ENCODE results near the gene RPE.
A peak's percentile ranks its signal among the peaks of the same experiment; 100 is the strongest.

The RPE gene

DNA sequence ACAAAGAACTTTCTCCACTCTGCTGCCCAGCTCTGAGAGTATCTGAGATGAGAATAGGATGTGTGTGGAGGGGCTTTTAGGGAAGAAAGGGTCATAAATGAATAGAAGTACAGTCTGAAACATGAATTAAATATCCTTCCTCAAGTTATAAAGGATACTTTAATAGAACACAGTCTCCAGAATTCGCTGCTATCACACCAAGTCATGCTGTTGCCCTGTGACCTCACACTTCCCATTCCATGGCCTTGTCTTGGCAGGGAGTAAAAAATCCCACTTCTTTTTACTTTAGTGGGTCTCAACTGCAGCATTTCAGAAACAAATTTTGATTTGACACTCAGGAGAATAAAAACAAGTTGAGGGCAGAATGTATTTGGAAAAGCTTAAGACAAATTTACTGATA lies 3.8 kb upstream of the RPE start:
- WGBS (ENCODE audit: insufficient coverage): no CpG with 5 or more reads among the region's 1 CpG
- no peaks in the 10 kb centered on the region for H3K36me3 ChIP-seq (ENCODE audit: control insufficient read depth in 4 of 4, insufficient read depth in 4 of 4, low read length in 3 of 4)
- no peaks in the 10 kb centered on the region for H3K27me3 ChIP-seq (replicated peaks in 2 of 5; ENCODE audit: control insufficient read depth in 4 of 5, insufficient read depth in 5 of 5, low read length in 4 of 5)
- ChIA-PET CTCF (interaction anchor here (0.7 to 1.4 kb wide), 3 partner anchors 12 to 22 kb away, joined by 3 read pairs; no protein-coding TSS in a partner anchor), POLR2A (no interaction called here)
- DNase-seq: no peak
- peaks cover 7 to 14% (median 11%) of the 10 kb centered on the region in 4 experiments for H3K4me1 ChIP-seq (ENCODE audit: control extremely low read depth in 1 of 4, control insufficient read depth in 4 of 4, insufficient read depth in 4 of 4, low read length in 3 of 4)
- H3K4me3 ChIP-seq (ENCODE audit: control insufficient read depth in 1 of 7, extremely low read depth in 1 of 7, insufficient read depth in 4 of 7, low read depth in 2 of 7, low read length in 6 of 7): no peak overlapping the region
- H3K27ac ChIP-seq (ENCODE audit: insufficient read depth in 1 of 2, low read depth in 1 of 2, low read length in 2 of 2, poor library complexity in 1 of 2, severe bottlenecking in 2 of 2): no peak overlapping the region
- no peaks in the 10 kb centered on the region for H3K9me3 ChIP-seq (ENCODE audit: control extremely low read depth in 1 of 5, control insufficient read depth in 4 of 5, insufficient read depth in 2 of 5, low read depth in 1 of 5, low read length in 4 of 5)

DNA sequence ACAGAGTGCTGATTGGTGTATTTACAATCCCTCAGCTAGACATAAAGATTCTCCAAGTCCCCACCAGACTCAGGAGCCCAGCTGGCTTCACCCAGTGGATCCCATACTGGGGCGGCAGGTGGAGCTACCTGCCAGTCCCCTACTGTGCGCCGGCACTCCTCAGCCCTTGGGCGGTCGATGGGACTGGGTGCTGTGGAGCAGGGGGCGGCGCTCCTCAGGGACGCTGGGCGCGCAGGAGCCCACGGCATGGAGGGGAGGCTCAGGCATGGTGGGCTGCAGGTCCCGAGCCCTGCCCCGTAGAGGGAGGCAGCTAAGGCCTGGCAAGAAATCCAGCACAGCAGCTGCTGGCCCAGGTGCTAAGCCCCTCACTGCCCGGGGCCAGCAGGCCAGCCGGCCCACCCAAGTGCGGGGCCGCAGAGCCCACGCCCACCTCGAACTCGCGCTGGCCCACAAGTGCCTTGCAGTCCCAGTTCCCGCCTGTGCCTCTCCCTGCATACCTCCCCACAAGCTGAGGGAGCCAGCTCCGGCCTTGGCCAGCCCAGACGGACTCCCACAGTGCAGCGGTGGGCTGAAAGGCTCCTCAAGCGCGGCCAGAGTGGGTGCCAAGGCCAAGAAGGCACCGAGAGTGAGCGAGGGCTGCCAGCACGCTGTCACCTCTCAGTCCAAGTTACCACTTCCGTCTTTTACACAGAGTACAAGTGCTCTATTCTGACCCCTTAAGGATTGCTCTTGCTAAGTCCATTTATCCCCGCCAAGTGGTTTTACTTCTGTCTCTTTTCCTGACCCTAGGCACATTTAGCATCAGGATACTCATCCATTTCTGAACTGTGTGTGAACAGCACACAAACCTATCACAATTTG lies 1.7 kb upstream of the RPE start:
- POLR2A ChIA-PET: no interaction called here
- Histone ChIP-seq H3K27ac (ENCODE audit: insufficient read depth in 1 of 2, low read depth in 1 of 2, low read length in 2 of 2, poor library complexity in 1 of 2, severe bottlenecking in 2 of 2) (no peak overlapping the region), H3K36me3 (ENCODE audit: control insufficient read depth in 4 of 4, insufficient read depth in 4 of 4, low read length in 3 of 4) (peaks cover 0 to 9% (median 1%) of the 10 kb centered on the region in 4 experiments), H3K9me3 (ENCODE audit: control extremely low read depth in 1 of 5, control insufficient read depth in 4 of 5, insufficient read depth in 2 of 5, low read depth in 1 of 5, low read length in 4 of 5) (no peaks in the 10 kb centered on the region), H3K27me3 (replicated peaks in 2 of 5; ENCODE audit: control insufficient read depth in 4 of 5, insufficient read depth in 5 of 5, low read length in 4 of 5) (no peaks in the 10 kb centered on the region), H3K4me3 (ENCODE audit: control insufficient read depth in 1 of 7, extremely low read depth in 1 of 7, insufficient read depth in 4 of 7, low read depth in 2 of 7, low read length in 6 of 7) (no peak overlapping the region), H3K4me1 (ENCODE audit: control extremely low read depth in 1 of 4, control insufficient read depth in 4 of 4, insufficient read depth in 4 of 4, low read length in 3 of 4) (peaks cover 13 to 30% (median 22%) of the 10 kb centered on the region in 4 experiments)
- no peak for DNase-seq
- CTCF ChIA-PET: interaction anchor here (1.1 kb wide), 1 partner anchor 8 kb away, joined by 4 read pairs; no protein-coding TSS in a partner anchor
- WGBS (ENCODE audit: insufficient coverage): 97% methylated on average over 29 of the region's 32 CpGs

DNA sequence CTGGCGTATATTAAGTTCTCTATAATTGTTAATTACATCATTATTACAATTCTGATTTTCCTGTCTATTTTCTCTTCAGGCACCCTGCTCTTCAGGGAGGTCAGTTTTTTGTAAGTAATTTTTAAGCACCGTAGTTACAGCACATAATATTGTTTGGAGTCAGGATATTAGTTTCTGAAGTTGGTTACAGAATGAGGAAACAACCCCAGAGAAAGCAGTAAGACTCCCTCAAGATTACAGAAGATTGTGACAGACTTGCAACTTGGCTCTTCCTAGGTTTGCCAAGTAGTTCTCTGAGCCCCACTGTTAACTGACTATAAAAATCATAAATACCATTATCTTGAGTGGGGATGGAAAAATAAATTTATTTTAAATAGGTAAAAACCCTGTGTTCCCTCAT lies 921 bp downstream of the RPE start:
- peak overlapping the region; percentile 52 to 78 for H3K27ac ChIP-seq (ENCODE audit: insufficient read depth in 1 of 2, low read depth in 1 of 2, low read length in 2 of 2, poor library complexity in 1 of 2, severe bottlenecking in 2 of 2)
- H3K4me3 ChIP-seq (ENCODE audit: control insufficient read depth in 1 of 7, extremely low read depth in 1 of 7, insufficient read depth in 4 of 7, low read depth in 2 of 7, low read length in 6 of 7): peak overlapping the region; percentile 83 to 100 (median 97)
- ChIA-PET POLR2A (no interaction called here), CTCF (interaction anchor here (1.5 kb wide), 2 partner anchors 9 to 196 kb away, joined by 3 read pairs; no protein-coding TSS in a partner anchor)
- no peaks in the 10 kb centered on the region for H3K9me3 ChIP-seq (ENCODE audit: control extremely low read depth in 1 of 5, control insufficient read depth in 4 of 5, insufficient read depth in 2 of 5, low read depth in 1 of 5, low read length in 4 of 5)
- H3K4me1 ChIP-seq (ENCODE audit: control extremely low read depth in 1 of 4, control insufficient read depth in 4 of 4, insufficient read depth in 4 of 4, low read length in 3 of 4): peaks cover 13 to 33% (median 22%) of the 10 kb centered on the region in 4 experiments
- DNase-seq: peak in 2 of 3 donors; percentile 44 to 50
- no CpG with 5 or more reads among the region's 2 CpGs for WGBS (ENCODE audit: insufficient coverage)
- no peaks in the 10 kb centered on the region for H3K27me3 ChIP-seq (replicated peaks in 2 of 5; ENCODE audit: control insufficient read depth in 4 of 5, insufficient read depth in 5 of 5, low read length in 4 of 5)
- peaks cover 2 to 16% (median 8%) of the 10 kb centered on the region in 4 experiments for H3K36me3 ChIP-seq (ENCODE audit: control insufficient read depth in 4 of 4, insufficient read depth in 4 of 4, low read length in 3 of 4)

DNA sequence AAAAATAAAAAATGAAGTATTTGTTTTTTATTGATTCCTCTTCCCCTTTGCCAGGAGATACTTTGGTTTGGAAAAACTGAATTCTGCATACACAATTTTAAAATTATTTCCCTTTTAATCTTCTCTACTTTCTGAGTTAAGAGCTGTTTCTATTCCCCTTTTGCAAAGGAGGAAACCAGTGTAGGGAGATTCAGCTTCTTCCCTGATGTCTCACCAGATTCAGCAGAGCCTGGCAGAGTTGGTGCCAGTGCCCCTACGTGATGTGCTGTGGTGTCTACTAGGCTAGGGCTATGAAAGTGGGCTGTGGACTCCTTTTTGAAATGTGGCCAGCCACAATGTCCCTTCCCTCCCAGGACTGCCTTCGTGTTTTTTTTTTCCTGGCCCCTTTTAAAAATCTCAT lies 2.4 kb downstream of the RPE start:
- no CpG with 5 or more reads among the region's 2 CpGs for WGBS (ENCODE audit: insufficient coverage)
- Histone ChIP-seq H3K4me1 (ENCODE audit: control extremely low read depth in 1 of 4, control insufficient read depth in 4 of 4, insufficient read depth in 4 of 4, low read length in 3 of 4) (peaks cover 13 to 33% (median 22%) of the 10 kb centered on the region in 4 experiments), H3K9me3 (ENCODE audit: control extremely low read depth in 1 of 5, control insufficient read depth in 4 of 5, insufficient read depth in 2 of 5, low read depth in 1 of 5, low read length in 4 of 5) (no peaks in the 10 kb centered on the region), H3K27ac (ENCODE audit: insufficient read depth in 1 of 2, low read depth in 1 of 2, low read length in 2 of 2, poor library complexity in 1 of 2, severe bottlenecking in 2 of 2) (no peak overlapping the region), H3K36me3 (ENCODE audit: control insufficient read depth in 4 of 4, insufficient read depth in 4 of 4, low read length in 3 of 4) (peaks cover 2 to 29% (median 18%) of the 10 kb centered on the region in 4 experiments), H3K4me3 (ENCODE audit: control insufficient read depth in 1 of 7, extremely low read depth in 1 of 7, insufficient read depth in 4 of 7, low read depth in 2 of 7, low read length in 6 of 7) (peak overlapping the region in 1 of 7 experiments; percentile 18), H3K27me3 (replicated peaks in 2 of 5; ENCODE audit: control insufficient read depth in 4 of 5, insufficient read depth in 5 of 5, low read length in 4 of 5) (no peaks in the 10 kb centered on the region)
- CTCF ChIA-PET: interaction anchor here (0.6 to 1.5 kb wide), 5 partner anchors 8 to 194 kb away, joined by 3 read pairs; no protein-coding TSS in a partner anchor
- POLR2A ChIA-PET: no interaction called here
- no peak for DNase-seq

DNA sequence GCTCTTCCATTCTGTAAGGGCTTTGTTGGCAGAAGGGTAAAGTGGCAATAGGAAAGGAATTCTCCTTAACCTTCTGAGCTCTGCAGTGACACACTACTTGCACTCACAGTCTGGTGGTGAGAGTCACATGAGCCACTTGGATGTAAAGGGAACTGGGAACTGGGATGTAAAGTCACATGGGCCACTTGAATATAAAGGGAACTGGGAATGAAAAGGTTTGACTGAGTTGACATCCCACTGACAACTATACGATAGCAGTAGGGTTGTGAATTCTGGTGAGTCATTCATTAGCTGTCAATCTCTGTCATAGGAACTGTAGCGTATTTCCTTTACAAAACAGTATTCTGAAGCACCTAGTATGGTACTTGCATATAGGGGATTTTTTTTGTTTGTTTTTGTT lies 5.5 kb downstream of the RPE start:
- Histone ChIP-seq H3K27ac (ENCODE audit: insufficient read depth in 1 of 2, low read depth in 1 of 2, low read length in 2 of 2, poor library complexity in 1 of 2, severe bottlenecking in 2 of 2) (no peak overlapping the region), H3K27me3 (replicated peaks in 2 of 5; ENCODE audit: control insufficient read depth in 4 of 5, insufficient read depth in 5 of 5, low read length in 4 of 5) (no peaks in the 10 kb centered on the region), H3K9me3 (ENCODE audit: control extremely low read depth in 1 of 5, control insufficient read depth in 4 of 5, insufficient read depth in 2 of 5, low read depth in 1 of 5, low read length in 4 of 5) (no peaks in the 10 kb centered on the region), H3K36me3 (ENCODE audit: control insufficient read depth in 4 of 4, insufficient read depth in 4 of 4, low read length in 3 of 4) (peaks cover 4 to 54% (median 34%) of the 10 kb centered on the region in 4 experiments), H3K4me3 (ENCODE audit: control insufficient read depth in 1 of 7, extremely low read depth in 1 of 7, insufficient read depth in 4 of 7, low read depth in 2 of 7, low read length in 6 of 7) (no peak overlapping the region), H3K4me1 (ENCODE audit: control extremely low read depth in 1 of 4, control insufficient read depth in 4 of 4, insufficient read depth in 4 of 4, low read length in 3 of 4) (peaks cover 9 to 27% (median 18%) of the 10 kb centered on the region in 4 experiments)
- peak in 1 of 3 donors; percentile 8 for DNase-seq
- WGBS (ENCODE audit: insufficient coverage): 67% methylated on average over 1 of the region's 2 CpGs
- POLR2A ChIA-PET: no interaction called here
- CTCF ChIA-PET: interaction anchor here (1.0 to 1.6 kb wide), 4 partner anchors 11 to 189 kb away, joined by 3 to 4 read pairs (median 4); no protein-coding TSS in a partner anchor

DNA sequence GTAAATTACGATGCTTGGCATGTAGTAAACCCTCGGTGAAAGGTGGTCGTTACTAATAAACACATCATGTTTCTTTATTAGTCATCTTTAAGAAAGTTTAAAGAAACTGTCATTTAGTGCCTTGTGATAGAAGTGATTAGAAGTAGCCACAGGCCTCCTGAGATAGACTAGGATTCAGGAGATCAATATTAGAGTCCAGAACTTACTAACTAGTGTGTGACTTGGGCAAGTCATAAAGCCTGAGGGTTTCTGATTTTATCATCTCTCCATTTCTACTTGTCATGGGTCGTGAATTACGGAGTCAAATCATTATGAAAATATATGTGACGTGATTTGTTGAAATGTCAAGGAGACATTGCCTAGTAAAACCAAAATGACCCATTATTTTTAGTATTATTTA lies 6.7 kb downstream of the RPE start:
- WGBS (ENCODE audit: insufficient coverage): no CpG with 5 or more reads among the region's 6 CpGs
- H3K4me3 ChIP-seq (ENCODE audit: control insufficient read depth in 1 of 7, extremely low read depth in 1 of 7, insufficient read depth in 4 of 7, low read depth in 2 of 7, low read length in 6 of 7): no peak overlapping the region

DNA sequence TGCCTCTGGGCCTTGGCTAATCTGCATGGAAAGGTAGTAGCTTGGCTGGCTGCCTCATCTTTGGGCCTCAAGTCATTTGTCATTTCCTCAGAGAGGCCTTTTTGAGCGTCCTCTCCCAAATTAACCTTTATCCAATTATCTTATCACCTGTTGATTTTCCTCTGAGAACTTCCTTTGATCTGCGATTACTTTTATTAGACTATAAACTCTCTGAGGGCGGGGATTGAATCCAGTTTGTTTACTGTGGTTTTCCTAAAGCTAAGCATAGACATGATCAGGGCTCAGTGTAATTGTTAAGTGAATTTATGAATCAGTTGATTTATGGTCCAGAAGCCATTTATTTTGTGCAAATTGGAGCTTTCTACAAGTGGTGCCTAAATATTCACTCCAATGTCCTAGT lies 7.5 kb downstream of the RPE start:
- Histone ChIP-seq H3K9me3 (ENCODE audit: control extremely low read depth in 1 of 5, control insufficient read depth in 4 of 5, insufficient read depth in 2 of 5, low read depth in 1 of 5, low read length in 4 of 5) (no peaks in the 10 kb centered on the region), H3K27ac (ENCODE audit: insufficient read depth in 1 of 2, low read depth in 1 of 2, low read length in 2 of 2, poor library complexity in 1 of 2, severe bottlenecking in 2 of 2) (no peak overlapping the region), H3K4me1 (ENCODE audit: control extremely low read depth in 1 of 4, control insufficient read depth in 4 of 4, insufficient read depth in 4 of 4, low read length in 3 of 4) (peaks cover 0 to 11% (median 5%) of the 10 kb centered on the region in 4 experiments), H3K27me3 (replicated peaks in 2 of 5; ENCODE audit: control insufficient read depth in 4 of 5, insufficient read depth in 5 of 5, low read length in 4 of 5) (no peaks in the 10 kb centered on the region), H3K4me3 (ENCODE audit: control insufficient read depth in 1 of 7, extremely low read depth in 1 of 7, insufficient read depth in 4 of 7, low read depth in 2 of 7, low read length in 6 of 7) (no peak overlapping the region), H3K36me3 (ENCODE audit: control insufficient read depth in 4 of 4, insufficient read depth in 4 of 4, low read length in 3 of 4) (peaks cover 10 to 66% (median 45%) of the 10 kb centered on the region in 4 experiments)
- no peak for DNase-seq
- WGBS (ENCODE audit: insufficient coverage): 67% methylated on average over 2 of the region's 3 CpGs
- ChIA-PET CTCF (interaction anchor here (1.5 kb wide), 1 partner anchor 10 kb away, joined by 4 read pairs; no protein-coding TSS in a partner anchor), POLR2A (no interaction called here)

More for the DNA sequence above, 6.7 kb downstream of the RPE start:
- DNase-seq: no peak
- Histone ChIP-seq H3K9me3 (ENCODE audit: control extremely low read depth in 1 of 5, control insufficient read depth in 4 of 5, insufficient read depth in 2 of 5, low read depth in 1 of 5, low read length in 4 of 5) (no peaks in the 10 kb centered on the region), H3K27me3 (replicated peaks in 2 of 5; ENCODE audit: control insufficient read depth in 4 of 5, insufficient read depth in 5 of 5, low read length in 4 of 5) (no peaks in the 10 kb centered on the region), H3K4me1 (ENCODE audit: control extremely low read depth in 1 of 4, control insufficient read depth in 4 of 4, insufficient read depth in 4 of 4, low read length in 3 of 4) (peaks cover 3 to 17% (median 8%) of the 10 kb centered on the region in 4 experiments), H3K27ac (ENCODE audit: insufficient read depth in 1 of 2, low read depth in 1 of 2, low read length in 2 of 2, poor library complexity in 1 of 2, severe bottlenecking in 2 of 2) (no peak overlapping the region), H3K36me3 (ENCODE audit: control insufficient read depth in 4 of 4, insufficient read depth in 4 of 4, low read length in 3 of 4) (peaks cover 8 to 63% (median 42%) of the 10 kb centered on the region in 4 experiments)
- ChIA-PET POLR2A (interaction anchor here (0.6 kb wide), 1 partner anchor 62 kb away, joined by 3 read pairs; no protein-coding TSS in a partner anchor), CTCF (no interaction called here)

All from common myeloid progenitor, CD34-positive (primary cell).